Memory B cell (primary cell): ENCODE measurements around the gene LITAF.

Source experiments
- ATAC-seq: fragments of 150-1000 bp; cut with Tn5 transposase; 2 replicates; pipeline ENCODE4 v1.10.0; 2021; ENCODE audit warnings: low read depth, mild to moderate bottlenecking, moderate library complexity
- DNase-seq, 2 donors: peaks; one replicate each; pipeline ENCODE4 v3.0.0; 2022; ENCODE audit warnings: low spot score in 2 of 2
- H3K27ac Mint-ChIP-seq: one replicate; pipeline ENCODE4 v1.8.0; 2022; ENCODE audit warnings: mild to moderate bottlenecking, moderate library complexity, mixed read lengths
- H3K27me3 Mint-ChIP-seq: one replicate; pipeline ENCODE4 v1.8.0; 2022; ENCODE audit warnings: mixed read lengths
- H3K36me3 Mint-ChIP-seq: one replicate; pipeline ENCODE4 v1.8.0; 2022; ENCODE audit warnings: mild to moderate bottlenecking, mixed read lengths
- H3K4me1 Mint-ChIP-seq: one replicate; pipeline ENCODE4 v1.8.0; 2022; ENCODE audit warnings: mixed read lengths
- H3K4me3 Mint-ChIP-seq: one replicate; pipeline ENCODE4 v1.8.0; 2022; ENCODE audit warnings: mild to moderate bottlenecking, moderate library complexity, mixed read lengths
- H3K9me3 Mint-ChIP-seq: one replicate; pipeline ENCODE4 v1.8.0; 2022; ENCODE audit warnings: mixed read lengths

LITAF gene

DNA sequence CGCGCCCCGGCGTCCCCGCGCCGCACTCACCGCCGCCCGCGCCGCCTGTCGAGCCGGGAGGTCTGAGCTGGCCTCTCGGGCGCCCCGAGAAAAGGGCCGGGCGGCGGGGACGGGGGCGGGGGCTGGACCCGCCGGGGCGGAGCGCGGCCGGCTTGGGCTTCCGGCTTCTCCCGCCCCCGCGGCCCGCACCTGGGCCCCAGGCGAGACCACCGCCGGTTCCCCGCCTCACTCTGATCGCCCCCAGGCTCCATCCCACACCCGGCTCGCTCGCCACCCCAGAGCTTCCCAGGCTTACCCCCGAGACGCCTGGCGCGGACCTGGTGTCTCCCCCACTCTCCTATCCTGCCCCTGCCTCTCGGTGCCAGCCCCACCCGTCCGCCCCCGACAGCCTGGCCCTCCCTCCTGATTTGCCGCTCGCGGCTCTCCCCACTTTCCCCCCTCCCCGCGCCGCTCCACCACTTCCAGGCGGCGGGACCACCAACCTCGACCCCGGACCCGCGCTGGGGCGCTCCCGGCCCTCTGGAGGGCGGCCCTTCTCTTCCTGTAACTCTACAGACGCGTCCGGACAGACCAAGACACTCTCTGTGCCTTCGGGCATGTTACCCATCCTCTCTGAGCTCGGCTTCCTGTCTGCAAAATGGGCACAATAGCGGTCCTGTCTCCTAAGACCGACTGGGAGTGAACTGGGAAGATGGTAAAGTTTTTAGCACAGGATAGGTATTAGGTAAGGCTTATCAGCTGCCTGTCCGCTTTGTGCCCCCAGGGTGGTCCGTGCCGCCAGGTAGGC lies at the start of gene LITAF:
TSS of gene LITAF (minus strand) at position 64 of the 787 bp plus-strand sequence. CDS start 30,189 bp downstream, outside the sequence.
- Mint-ChIP-seq H3K9me3 (no peaks in the 10 kb centered on the region), H3K4me1 (peaks cover 40% of the 10 kb centered on the region), H3K27me3 (no peaks in the 10 kb centered on the region), H3K27ac (peak within 1 kb of the TSS; percentile 99), H3K4me3 (peak within 1 kb of the TSS; percentile 98), H3K36me3 (peaks cover 2% of the 10 kb centered on the region)
- ATAC-seq (peak; percentile 51), DNase-seq (peak; percentile 45 to 70)

- peak; percentile 56 for ATAC-seq
- no peak overlapping the region for H3K27ac Mint-ChIP-seq
Measured at GRCh38 chr16:11636172-11636721, 49.5 kb upstream of the LITAF start.

GRCh38 chr16:11635679-11636171 lies 49.0 kb upstream of the LITAF start:
- Mint-ChIP-seq H3K27me3 (peaks cover 5% of the 10 kb centered on the region), H3K9me3 (no peaks in the 10 kb centered on the region), H3K4me1 (peaks cover 16% of the 10 kb centered on the region), H3K36me3 (no peaks in the 10 kb centered on the region), H3K4me3 (no peak overlapping the region), H3K27ac (no peak overlapping the region)
- DNase-seq: no peak
- ATAC-seq: no peak

More at GRCh38 chr16:11636172-11636721, 49.5 kb upstream of the LITAF start:
- H3K4me1 Mint-ChIP-seq: peaks cover 19% of the 10 kb centered on the region
- DNase-seq: no peak
- peaks cover 5% of the 10 kb centered on the region for H3K27me3 Mint-ChIP-seq
- H3K36me3 Mint-ChIP-seq: no peaks in the 10 kb centered on the region
- no peaks in the 10 kb centered on the region for H3K9me3 Mint-ChIP-seq
- no peak overlapping the region for H3K4me3 Mint-ChIP-seq

DNA sequence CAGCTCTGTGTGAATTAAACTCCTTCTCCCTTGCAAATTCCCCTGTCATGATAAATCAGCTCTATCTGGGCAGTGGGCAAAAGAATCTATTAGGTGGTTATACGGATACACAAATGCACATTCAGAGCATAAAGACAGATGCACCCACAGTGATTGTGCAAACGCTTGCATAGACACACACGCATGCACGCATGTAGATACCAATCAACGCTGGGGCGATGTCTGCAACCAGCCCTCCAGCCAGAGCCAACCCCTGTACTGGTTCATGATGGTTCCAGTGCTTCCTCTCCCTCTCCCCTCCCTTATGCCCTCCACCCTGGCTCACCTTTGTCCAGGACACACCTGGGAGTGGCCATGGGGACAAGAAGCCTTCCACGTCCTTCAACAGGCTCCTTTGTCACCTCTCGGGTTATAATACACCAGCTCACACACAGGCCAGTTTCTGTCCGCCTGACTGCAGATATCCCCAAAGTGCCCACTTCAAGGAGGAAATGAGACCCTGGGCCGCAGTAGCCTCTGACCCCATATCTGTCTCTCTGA lies 48.5 kb upstream of the LITAF start:
- no peak overlapping the region for H3K4me3 Mint-ChIP-seq
- H3K4me1 Mint-ChIP-seq: peaks cover 16% of the 10 kb centered on the region
- H3K27ac Mint-ChIP-seq: no peak overlapping the region
- H3K27me3 Mint-ChIP-seq: peaks cover 5% of the 10 kb centered on the region
- H3K36me3 Mint-ChIP-seq: no peaks in the 10 kb centered on the region
- no peaks in the 10 kb centered on the region for H3K9me3 Mint-ChIP-seq
- DNase-seq: no peak
- no peak for ATAC-seq

DNA sequence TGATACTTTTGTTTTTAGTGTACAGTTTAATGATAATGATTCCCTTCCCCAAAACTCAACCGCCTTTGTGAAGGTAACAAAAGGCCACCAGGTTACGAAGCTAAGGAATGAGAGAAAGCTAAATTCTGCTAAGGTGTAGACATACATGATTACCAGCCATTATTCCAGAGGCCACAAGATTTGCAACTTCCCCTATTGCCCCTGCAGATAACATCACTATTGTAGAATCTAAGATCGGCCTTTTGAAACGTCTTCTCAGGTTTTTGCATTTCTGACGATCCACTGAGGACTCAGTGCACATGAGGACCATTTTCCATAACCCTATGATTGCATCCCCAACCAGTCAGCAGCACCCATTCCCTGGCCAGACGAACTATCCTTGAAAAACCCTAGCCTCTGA lies 47.6 kb upstream of the LITAF start:
- no peaks in the 10 kb centered on the region for H3K36me3 Mint-ChIP-seq
- no peak for ATAC-seq
- H3K4me3 Mint-ChIP-seq: no peak overlapping the region
- peaks cover 5% of the 10 kb centered on the region for H3K27me3 Mint-ChIP-seq
- no peak overlapping the region for H3K27ac Mint-ChIP-seq
- no peaks in the 10 kb centered on the region for H3K9me3 Mint-ChIP-seq
- DNase-seq: no peak
- H3K4me1 Mint-ChIP-seq: peaks cover 21% of the 10 kb centered on the region

DNA sequence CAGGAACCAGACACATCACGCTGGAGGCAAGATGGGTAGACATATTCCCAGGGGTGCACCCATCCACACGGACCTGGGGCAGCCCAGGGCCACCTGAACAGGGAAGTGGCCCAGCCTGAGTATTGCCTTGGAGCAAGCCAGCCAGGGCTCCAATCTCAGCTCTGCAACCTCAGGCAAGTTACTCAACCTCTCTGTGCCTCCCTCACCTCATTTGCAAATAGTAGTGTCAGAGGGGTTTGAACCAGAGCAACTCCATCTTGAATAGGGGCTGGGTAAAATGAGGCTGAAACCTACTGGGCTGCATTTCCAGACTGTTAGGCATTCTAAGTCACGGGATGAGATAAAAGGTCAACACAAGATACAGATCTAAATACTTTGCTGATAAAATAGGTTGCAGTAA lies 46.4 kb upstream of the LITAF start:
- ATAC-seq (no peak), DNase-seq (no peak)
- no peaks in the 10 kb centered on the region for H3K9me3 Mint-ChIP-seq

GRCh38 chr16:11632455-11632939 lies 45.8 kb upstream of the LITAF start:
- DNase-seq (no peak), ATAC-seq (no peak)
- no peak overlapping the region for H3K4me3 Mint-ChIP-seq
- no peaks in the 10 kb centered on the region for H3K27me3 Mint-ChIP-seq
- H3K36me3 Mint-ChIP-seq: no peaks in the 10 kb centered on the region
- no peaks in the 10 kb centered on the region for H3K9me3 Mint-ChIP-seq
- H3K27ac Mint-ChIP-seq: no peak overlapping the region
- H3K4me1 Mint-ChIP-seq: peaks cover 20% of the 10 kb centered on the region

More for the DNA sequence above, 46.4 kb upstream of the LITAF start:
- Mint-ChIP-seq H3K4me1 (peaks cover 20% of the 10 kb centered on the region), H3K36me3 (no peaks in the 10 kb centered on the region), H3K27ac (no peak overlapping the region), H3K27me3 (no peaks in the 10 kb centered on the region), H3K4me3 (no peak overlapping the region)

DNA sequence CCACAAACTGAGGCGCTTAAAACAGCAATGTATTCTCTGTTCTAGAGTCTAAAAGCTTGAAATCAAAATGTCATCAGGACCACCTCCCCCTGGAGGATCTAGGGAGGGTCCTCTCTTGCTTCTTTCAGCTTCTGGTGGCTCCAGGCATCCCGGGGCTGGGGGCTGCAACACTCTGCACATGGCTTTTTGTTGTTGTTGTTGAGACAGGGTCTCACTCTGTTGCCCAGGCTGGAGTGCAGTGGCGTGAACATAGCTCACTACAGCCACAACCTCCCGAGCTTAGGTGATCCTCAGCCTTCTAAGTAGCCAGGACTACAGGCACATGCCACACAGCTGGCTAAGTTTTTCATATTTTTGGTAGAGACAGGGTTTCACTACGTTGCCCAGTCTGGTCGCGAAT lies 44.5 kb upstream of the LITAF start:
- H3K27ac Mint-ChIP-seq: no peak overlapping the region

DNA sequence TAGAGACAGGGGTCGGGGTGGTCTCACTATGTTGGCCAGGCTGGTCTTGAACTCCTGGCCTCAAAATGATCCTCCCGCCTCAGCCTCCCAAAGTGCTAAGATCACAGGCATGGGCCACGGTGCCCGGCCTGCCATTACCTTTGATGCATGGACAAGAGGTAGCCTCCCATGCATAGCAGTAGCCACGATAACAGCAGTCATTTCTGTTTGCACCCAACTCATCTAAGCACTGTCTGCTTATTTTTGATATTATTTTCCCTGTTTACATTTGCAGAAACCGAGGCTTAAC lies 44.0 kb upstream of the LITAF start:
- Mint-ChIP-seq H3K4me3 (no peak overlapping the region), H3K27me3 (no peaks in the 10 kb centered on the region), H3K9me3 (no peaks in the 10 kb centered on the region), H3K4me1 (peaks cover 17% of the 10 kb centered on the region), H3K27ac (no peak overlapping the region), H3K36me3 (no peaks in the 10 kb centered on the region)
- ATAC-seq (no peak), DNase-seq (no peak)

More for the DNA sequence above, 44.5 kb upstream of the LITAF start:
- Mint-ChIP-seq H3K4me1 (peaks cover 20% of the 10 kb centered on the region), H3K9me3 (no peaks in the 10 kb centered on the region), H3K4me3 (no peak overlapping the region), H3K27me3 (no peaks in the 10 kb centered on the region), H3K36me3 (no peaks in the 10 kb centered on the region)
- DNase-seq (no peak), ATAC-seq (no peak)

DNA sequence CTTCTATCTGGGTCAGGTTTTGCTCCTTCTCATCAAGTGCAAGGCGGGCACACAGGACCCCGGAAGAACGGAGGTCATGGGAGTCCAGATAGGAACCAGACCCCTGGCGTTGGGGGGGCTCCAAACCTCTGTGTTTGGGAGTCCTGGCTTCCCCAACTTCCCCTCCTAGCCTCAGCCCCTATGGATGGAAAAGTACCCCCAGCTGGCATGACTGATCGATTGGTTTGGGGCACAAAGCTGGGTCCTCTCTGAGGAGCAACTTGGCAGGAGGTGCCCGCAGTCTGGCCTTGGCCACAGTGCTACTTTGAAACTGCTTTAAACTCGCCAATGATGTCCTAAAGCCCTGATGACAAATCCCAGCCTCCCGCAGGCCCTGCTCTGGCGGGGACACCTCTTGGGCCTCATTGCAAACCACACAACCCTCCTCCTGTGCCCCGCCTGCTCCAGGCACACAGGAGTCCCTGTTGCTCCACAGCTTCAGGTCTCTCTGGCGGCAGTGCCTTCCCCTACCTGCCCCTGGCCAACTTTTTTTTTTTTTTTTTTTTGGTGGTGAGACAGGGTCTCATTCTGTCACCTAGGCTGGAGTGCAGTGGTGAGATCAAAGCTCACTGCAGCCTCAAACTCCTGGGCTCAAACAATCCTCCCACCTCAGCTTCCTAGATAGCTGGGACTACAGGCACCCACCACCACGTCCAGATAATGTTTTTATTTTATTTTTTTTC lies 43.5 kb upstream of the LITAF start:
- H3K9me3 Mint-ChIP-seq: no peaks in the 10 kb centered on the region
- no peak overlapping the region for H3K4me3 Mint-ChIP-seq
- H3K27me3 Mint-ChIP-seq: no peaks in the 10 kb centered on the region
- DNase-seq: no peak
- H3K36me3 Mint-ChIP-seq: no peaks in the 10 kb centered on the region
- H3K27ac Mint-ChIP-seq: no peak overlapping the region
- H3K4me1 Mint-ChIP-seq: peaks cover 17% of the 10 kb centered on the region
- no peak for ATAC-seq

DNA sequence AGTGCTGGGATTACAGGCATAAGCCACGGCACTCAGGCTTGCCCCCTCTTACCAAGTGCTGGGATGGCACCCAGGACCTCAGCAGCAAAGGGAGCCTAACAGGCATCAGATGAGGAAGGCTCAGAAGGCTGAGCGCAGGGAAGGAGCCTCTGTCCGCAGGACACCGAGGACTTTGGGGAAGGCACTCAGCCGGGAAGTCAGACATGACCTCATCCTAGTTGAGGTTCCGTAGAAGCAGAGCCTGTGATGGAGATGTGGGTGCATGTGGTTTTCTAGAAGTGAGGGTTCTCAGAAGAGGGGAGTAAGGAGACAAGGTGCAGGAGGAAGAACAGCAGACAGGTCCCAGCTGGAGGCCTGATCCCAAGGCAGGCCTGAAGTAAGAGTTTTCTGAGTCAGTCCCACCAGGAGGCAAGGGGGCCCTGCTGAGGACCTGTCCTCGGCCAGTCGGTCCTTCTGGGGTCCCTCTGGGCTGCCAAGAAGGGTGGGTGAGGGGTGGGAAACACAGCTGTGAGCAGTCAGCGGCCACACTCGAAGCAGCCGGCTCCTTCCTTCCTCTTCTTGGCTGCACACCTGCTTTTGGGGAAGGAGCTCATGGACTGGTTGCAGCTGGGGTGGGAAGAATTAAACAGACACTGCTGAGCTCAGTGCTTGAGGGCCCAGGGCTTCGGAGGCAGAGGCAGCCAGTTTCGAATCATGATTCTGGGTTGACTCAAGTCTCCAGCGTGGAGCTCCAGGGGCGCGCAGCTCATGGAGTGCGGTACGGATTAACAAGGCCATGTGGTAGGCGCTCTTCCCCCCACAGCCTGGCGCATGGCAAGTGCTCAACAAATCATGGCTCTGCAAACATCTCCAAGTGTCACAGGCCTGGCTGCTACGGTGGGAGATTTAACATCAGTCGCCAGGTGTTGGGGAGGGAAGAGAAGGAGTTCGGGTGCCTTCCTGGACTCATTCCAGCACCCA lies 42.6 kb upstream of the LITAF start:
- no peak for DNase-seq
- Mint-ChIP-seq H3K27ac (peak overlapping the region; percentile 54), H3K9me3 (no peaks in the 10 kb centered on the region), H3K27me3 (no peaks in the 10 kb centered on the region), H3K4me3 (peak overlapping the region; percentile 21), H3K4me1 (peaks cover 23% of the 10 kb centered on the region), H3K36me3 (no peaks in the 10 kb centered on the region)
- peak; percentile 82 for ATAC-seq

DNA sequence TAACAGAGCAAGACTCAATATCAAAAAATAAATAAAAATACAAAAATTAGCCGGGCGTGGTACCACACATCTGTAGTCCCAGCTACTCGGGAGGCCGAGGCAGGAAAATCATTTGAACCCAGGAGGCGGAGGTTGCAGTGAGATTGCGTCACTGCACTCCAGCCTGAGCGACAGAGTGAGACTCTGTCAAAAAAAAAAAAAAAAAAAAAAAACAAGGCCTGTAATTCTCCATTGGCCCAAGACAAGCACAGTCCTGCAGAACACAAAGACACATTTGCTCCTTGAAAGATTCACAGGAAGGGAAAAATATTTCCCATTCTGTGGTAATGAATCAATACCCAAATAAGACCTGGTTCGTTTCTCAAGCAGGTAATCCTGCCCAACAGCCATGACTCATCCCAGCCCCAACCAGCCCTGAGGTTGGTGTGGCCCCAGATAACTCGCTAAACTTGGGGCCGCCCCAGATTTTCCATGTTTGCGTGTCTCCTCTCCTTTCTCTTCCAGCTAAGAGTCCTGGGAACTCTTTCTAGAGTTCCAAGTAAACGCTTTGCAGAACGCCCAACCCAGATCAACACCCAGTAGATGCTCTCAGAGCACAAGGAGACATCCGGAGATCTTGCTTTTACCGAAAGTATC lies 41.2 kb upstream of the LITAF start:
- H3K27ac Mint-ChIP-seq: no peak overlapping the region
- no peaks in the 10 kb centered on the region for H3K9me3 Mint-ChIP-seq
- H3K4me1 Mint-ChIP-seq: peaks cover 19% of the 10 kb centered on the region
- H3K36me3 Mint-ChIP-seq: no peaks in the 10 kb centered on the region
- ATAC-seq (no peak), DNase-seq (no peak)
- H3K4me3 Mint-ChIP-seq: no peak overlapping the region
- no peaks in the 10 kb centered on the region for H3K27me3 Mint-ChIP-seq

DNA sequence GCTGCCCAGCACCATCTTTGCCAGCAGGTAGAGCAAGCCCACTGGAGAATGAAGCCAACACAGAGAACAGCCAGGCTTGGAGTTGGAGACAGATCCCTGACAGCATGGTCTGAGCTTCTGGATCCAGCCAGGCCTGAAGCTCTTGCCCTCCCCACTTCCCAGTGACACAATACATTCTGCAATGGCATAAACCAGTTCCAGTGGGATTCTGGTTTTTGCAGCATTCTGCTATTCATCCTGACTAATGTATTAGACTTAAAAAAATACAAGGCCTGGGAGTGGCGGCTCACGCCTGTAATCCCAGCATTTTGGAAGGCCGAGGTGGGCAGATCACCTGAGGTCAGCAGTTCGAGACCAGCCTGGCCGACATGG lies 40.6 kb upstream of the LITAF start:
- Mint-ChIP-seq H3K27ac (no peak overlapping the region), H3K36me3 (no peaks in the 10 kb centered on the region), H3K4me3 (no peak overlapping the region), H3K27me3 (no peaks in the 10 kb centered on the region), H3K4me1 (peaks cover 22% of the 10 kb centered on the region), H3K9me3 (no peaks in the 10 kb centered on the region)
- DNase-seq (no peak), ATAC-seq (no peak)
